Stimulated activated naive CD8-positive, alpha-beta T cell treated with anti-CD3 and anti-CD28 coated beads, Interleukin-15, Interleukin-2, amounts not matched to agents 100 U/mL and 50 U/mL, for 24 hours (primary cell): Measurements from ENCODE around the gene THPO.

Experiments
- ATAC-seq: fragments of 150-1000 bp; cut with Tn5 transposase; one replicate; pipeline ENCODE4 v1.10.0; 2021
- DNase-seq: peaks from one replicate; pipeline ENCODE4 v3.0.0; 2021

THPO gene

GRCh38 chr3:184333190-184333589 is 44.8 kb downstream of the THPO start:
- no peak for DNase-seq

GRCh38 chr3:184332370-184333090 is 45.5 kb downstream of the THPO start:
- ATAC-seq (no peak), DNase-seq (no peak)

More at GRCh38 chr3:184333190-184333589, 44.8 kb downstream of the THPO start:
- no peak for ATAC-seq

- DNase-seq (no peak), ATAC-seq (no peak)
These were observed 49.5 kb downstream of the THPO start for GRCh38 chr3:184328516-184328915.

- ATAC-seq = no peak
- no peak for DNase-seq
These were observed 50.8 kb downstream of the THPO start for GRCh38 chr3:184327171-184327570.

- no peak for DNase-seq
- peak; percentile 82 for ATAC-seq
These were observed 52.2 kb downstream of the THPO start for GRCh38 chr3:184325715-184326369.

GRCh38 chr3:184325269-184325668 is 52.7 kb downstream of the THPO start:
- no peak for ATAC-seq
- no peak for DNase-seq

- no peak for DNase-seq
- ATAC-seq = no peak
These were observed 54.3 kb downstream of the THPO start for GRCh38 chr3:184323696-184324095.

- DNase-seq (no peak), ATAC-seq (no peak)
These were observed 55.1 kb downstream of the THPO start for GRCh38 chr3:184322731-184323487.
